Duodenal mucosa (tissue), 2 donors: ENCODE results near the gene BNC2.

ENCODE experiments used
- H3K27ac ChIP-seq: one replicate; pipeline ENCODE4 v1.7.0; 2013; ENCODE audit warnings: low read depth, low read length
- H3K27me3 ChIP-seq, 2 donors: one replicate each; pipeline ENCODE4 v1.7.0; 2013; ENCODE audit warnings: low read length in 2 of 2, control low read depth in 1 of 2; ENCODE audit not compliant: insufficient read depth in 2 of 2, control insufficient read depth in 1 of 2
- H3K36me3 ChIP-seq, 2 donors: one replicate each; pipeline ENCODE4 v1.7.0; 2013; ENCODE audit warnings: low read length in 2 of 2, control low read depth in 1 of 2; ENCODE audit not compliant: insufficient read depth in 2 of 2, control insufficient read depth in 1 of 2
- H3K4me1 ChIP-seq, 2 donors: one replicate each; pipeline ENCODE4 v1.7.0; 2013; ENCODE audit warnings: low read length in 2 of 2, control low read depth in 1 of 2; ENCODE audit not compliant: insufficient read depth in 2 of 2, control insufficient read depth in 1 of 2
- H3K4me3 ChIP-seq, 2 donors: one replicate each; pipeline ENCODE4 v1.7.0; 2013; ENCODE audit warnings: low read length in 2 of 2, low read depth in 1 of 2
- H3K9ac ChIP-seq, 2 donors: one replicate each; pipeline ENCODE4 v1.7.0; 2013; ENCODE audit warnings: low read length in 2 of 2, low read depth in 1 of 2
- H3K9me3 ChIP-seq, 2 donors: one replicate each; pipeline ENCODE4 v1.7.0; 2013; ENCODE audit warnings: low read length in 2 of 2, control low read depth in 1 of 2; ENCODE audit not compliant: control insufficient read depth in 1 of 2

Gene BNC2

GRCh38 chr9:16628413-16628812, 242.1 kb downstream of the BNC2 start:
- no peak overlapping the region for H3K9ac ChIP-seq
- H3K36me3 ChIP-seq, result no peaks in the 10 kb centered on the region
- no peaks in the 10 kb centered on the region for H3K27me3 ChIP-seq
- no peaks in the 10 kb centered on the region for H3K4me1 ChIP-seq
- no peaks in the 10 kb centered on the region for H3K9me3 ChIP-seq
- H3K27ac ChIP-seq, result no peak overlapping the region
- H3K4me3 ChIP-seq, result no peak overlapping the region

- H3K27me3 ChIP-seq, result no peaks in the 10 kb centered on the region
- H3K27ac ChIP-seq, result no peak overlapping the region
- H3K36me3 ChIP-seq, result no peaks in the 10 kb centered on the region
- no peaks in the 10 kb centered on the region for H3K4me1 ChIP-seq
- no peaks in the 10 kb centered on the region for H3K9me3 ChIP-seq
- no peak overlapping the region for H3K9ac ChIP-seq
- H3K4me3 ChIP-seq, result no peak overlapping the region
Measured at GRCh38 chr9:16627967-16628366, 242.5 kb downstream of the BNC2 start.

- Histone ChIP-seq H3K36me3 (no peaks in the 10 kb centered on the region), H3K9me3 (no peaks in the 10 kb centered on the region), H3K4me3 (no peak overlapping the region), H3K27ac (no peak overlapping the region), H3K9ac (no peak overlapping the region), H3K27me3 (no peaks in the 10 kb centered on the region), H3K4me1 (no peaks in the 10 kb centered on the region)
Measured at GRCh38 chr9:16627521-16627920, 242.9 kb downstream of the BNC2 start.

- Histone ChIP-seq H3K27me3 (no peaks in the 10 kb centered on the region), H3K9me3 (no peaks in the 10 kb centered on the region), H3K4me3 (no peak overlapping the region), H3K27ac (no peak overlapping the region), H3K4me1 (no peaks in the 10 kb centered on the region), H3K36me3 (no peaks in the 10 kb centered on the region), H3K9ac (no peak overlapping the region)
Measured at GRCh38 chr9:16626577-16627130, 243.8 kb downstream of the BNC2 start.

GRCh38 chr9:16625811-16626210, 244.7 kb downstream of the BNC2 start:
- no peak overlapping the region for H3K9ac ChIP-seq
- no peak overlapping the region for H3K27ac ChIP-seq
- no peaks in the 10 kb centered on the region for H3K36me3 ChIP-seq
- H3K4me1 ChIP-seq, result no peaks in the 10 kb centered on the region
- no peak overlapping the region for H3K4me3 ChIP-seq
- H3K9me3 ChIP-seq, result no peaks in the 10 kb centered on the region
- H3K27me3 ChIP-seq, result no peaks in the 10 kb centered on the region

- Histone ChIP-seq H3K9me3 (no peaks in the 10 kb centered on the region), H3K9ac (no peak overlapping the region), H3K27ac (no peak overlapping the region), H3K36me3 (no peaks in the 10 kb centered on the region), H3K27me3 (no peaks in the 10 kb centered on the region), H3K4me3 (no peak overlapping the region), H3K4me1 (no peaks in the 10 kb centered on the region)
Measured at GRCh38 chr9:16625161-16625631, 245.3 kb downstream of the BNC2 start.

GRCh38 chr9:16624744-16625117, 245.7 kb downstream of the BNC2 start:
- H3K4me1 ChIP-seq, result no peaks in the 10 kb centered on the region
- no peaks in the 10 kb centered on the region for H3K9me3 ChIP-seq
- no peaks in the 10 kb centered on the region for H3K27me3 ChIP-seq
- no peaks in the 10 kb centered on the region for H3K36me3 ChIP-seq
- no peak overlapping the region for H3K9ac ChIP-seq
- no peak overlapping the region for H3K27ac ChIP-seq
- no peak overlapping the region for H3K4me3 ChIP-seq

GRCh38 chr9:16623989-16624743, 246.3 kb downstream of the BNC2 start:
- H3K36me3 ChIP-seq, result no peaks in the 10 kb centered on the region
- no peak overlapping the region for H3K4me3 ChIP-seq
- H3K4me1 ChIP-seq, result no peaks in the 10 kb centered on the region
- H3K9me3 ChIP-seq, result no peaks in the 10 kb centered on the region
- H3K9ac ChIP-seq, result no peak overlapping the region
- H3K27me3 ChIP-seq, result no peaks in the 10 kb centered on the region
- H3K27ac ChIP-seq, result no peak overlapping the region

- Histone ChIP-seq H3K36me3 (no peaks in the 10 kb centered on the region), H3K4me3 (no peak overlapping the region), H3K9ac (no peak overlapping the region), H3K27ac (no peak overlapping the region), H3K9me3 (no peaks in the 10 kb centered on the region), H3K4me1 (no peaks in the 10 kb centered on the region), H3K27me3 (no peaks in the 10 kb centered on the region)
Measured at GRCh38 chr9:16622541-16622940, 247.9 kb downstream of the BNC2 start.

GRCh38 chr9:16619914-16620520, 250.5 kb downstream of the BNC2 start:
- H3K9ac ChIP-seq, result no peak overlapping the region
- no peaks in the 10 kb centered on the region for H3K4me1 ChIP-seq
- no peaks in the 10 kb centered on the region for H3K9me3 ChIP-seq
- H3K36me3 ChIP-seq, result no peaks in the 10 kb centered on the region
- H3K27me3 ChIP-seq, result no peaks in the 10 kb centered on the region
- H3K27ac ChIP-seq, result no peak overlapping the region
- no peak overlapping the region for H3K4me3 ChIP-seq
